ENCODE measurements around the gene KLC3.
"Not testable (repeated sequence)": the region's sequence is repeated elsewhere in the genome, so short reads cannot be mapped to it uniquely, and the experiment has no call there.

The KLC3 gene

GRCh38 chr19:45304141-45304926 lies 36.2 kb upstream of the KLC3 start:
- H3K9me3 ChIP-seq (ENCODE audit: control insufficient read depth, low read length) = no peaks in the 10 kb centered on the region
- H3K9ac ChIP-seq (ENCODE audit: low read length) = no peak overlapping the region
- no peaks in the 10 kb centered on the region for H3K27me3 ChIP-seq (ENCODE audit: control insufficient read depth, insufficient read depth, low read length)
- no peak overlapping the region for H3K4me3 ChIP-seq (ENCODE audit: low read length)
- H3K4me1 ChIP-seq (ENCODE audit: control insufficient read depth, insufficient read depth, low read length) = no peaks in the 10 kb centered on the region
- H3K36me3 ChIP-seq (ENCODE audit: control insufficient read depth, insufficient read depth, low read length) = no peaks in the 10 kb centered on the region

- no peaks in the 10 kb centered on the region for H3K4me1 ChIP-seq (ENCODE audit: control insufficient read depth, insufficient read depth, low read length)
- no peak overlapping the region for H3K4me3 ChIP-seq (ENCODE audit: low read length)
- H3K9me3 ChIP-seq (ENCODE audit: control insufficient read depth, low read length) = no peaks in the 10 kb centered on the region
- H3K36me3 ChIP-seq (ENCODE audit: control insufficient read depth, insufficient read depth, low read length) = no peaks in the 10 kb centered on the region
- H3K27me3 ChIP-seq (ENCODE audit: control insufficient read depth, insufficient read depth, low read length) = no peaks in the 10 kb centered on the region
- H3K9ac ChIP-seq (ENCODE audit: low read length) = no peak overlapping the region
These were observed 35.5 kb upstream of the KLC3 start for GRCh38 chr19:45305007-45305406.

DNA sequence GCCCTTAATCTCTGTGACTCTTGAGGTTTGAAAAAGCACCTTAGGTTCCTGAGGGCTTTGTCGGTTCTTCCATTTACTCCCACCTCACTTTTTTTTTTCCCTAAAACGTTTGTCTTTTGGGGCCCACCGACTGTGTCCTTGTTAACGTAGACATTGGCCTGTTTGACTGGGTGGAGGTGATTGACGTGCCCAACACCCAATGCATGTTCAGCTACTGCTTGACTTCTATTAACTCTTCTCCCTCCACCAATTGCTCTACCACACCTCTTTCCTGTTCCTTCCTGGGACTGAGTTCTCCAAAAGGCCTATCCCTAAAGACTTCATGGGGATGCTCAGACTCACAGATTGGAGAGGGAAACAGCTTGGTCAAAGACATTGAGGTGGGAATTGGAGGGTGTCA lies 35.1 kb upstream of the KLC3 start:
- Histone ChIP-seq H3K9ac (ENCODE audit: low read length) (no peak overlapping the region), H3K36me3 (ENCODE audit: control insufficient read depth, insufficient read depth, low read length) (no peaks in the 10 kb centered on the region), H3K4me1 (ENCODE audit: control insufficient read depth, insufficient read depth, low read length) (no peaks in the 10 kb centered on the region), H3K9me3 (ENCODE audit: control insufficient read depth, low read length) (no peaks in the 10 kb centered on the region), H3K27me3 (ENCODE audit: control insufficient read depth, insufficient read depth, low read length) (no peaks in the 10 kb centered on the region), H3K4me3 (ENCODE audit: low read length) (no peak overlapping the region)

GRCh38 chr19:45306040-45306439 lies 34.5 kb upstream of the KLC3 start:
- Histone ChIP-seq H3K4me1 (ENCODE audit: control insufficient read depth, insufficient read depth, low read length) (no peaks in the 10 kb centered on the region), H3K4me3 (ENCODE audit: low read length) (no peak overlapping the region), H3K9me3 (ENCODE audit: control insufficient read depth, low read length) (no peaks in the 10 kb centered on the region), H3K36me3 (ENCODE audit: control insufficient read depth, insufficient read depth, low read length) (no peaks in the 10 kb centered on the region), H3K27me3 (ENCODE audit: control insufficient read depth, insufficient read depth, low read length) (no peaks in the 10 kb centered on the region), H3K9ac (ENCODE audit: low read length) (no peak overlapping the region)

DNA sequence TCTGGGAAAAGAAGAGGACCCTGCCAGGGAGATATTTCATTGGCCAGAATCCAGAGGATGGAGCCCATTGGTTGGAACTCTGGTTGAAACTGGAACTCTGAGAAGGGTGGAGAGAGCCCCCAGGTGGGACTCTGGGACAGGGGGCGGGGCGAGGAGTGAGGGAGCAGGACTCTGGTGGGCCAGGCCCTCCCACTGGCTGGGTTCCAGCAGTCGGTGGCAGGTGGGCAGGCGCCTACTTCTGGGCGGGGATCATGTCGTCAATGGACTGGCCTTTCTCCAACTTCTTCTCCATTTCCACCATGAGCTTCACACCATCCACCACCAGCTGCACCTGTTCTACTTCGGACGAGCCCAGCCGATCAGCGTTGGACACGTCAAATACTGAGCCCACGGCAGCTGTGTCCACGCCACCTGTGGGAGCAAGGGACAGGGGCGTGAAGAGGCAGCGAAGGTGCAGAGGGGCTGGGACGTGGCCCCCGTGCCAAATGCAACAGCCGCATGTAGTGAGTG lies 34.0 kb upstream of the KLC3 start:
- Histone ChIP-seq H3K9ac (ENCODE audit: low read length) (no peak overlapping the region), H3K36me3 (ENCODE audit: control insufficient read depth, insufficient read depth, low read length) (no peaks in the 10 kb centered on the region)

DNA sequence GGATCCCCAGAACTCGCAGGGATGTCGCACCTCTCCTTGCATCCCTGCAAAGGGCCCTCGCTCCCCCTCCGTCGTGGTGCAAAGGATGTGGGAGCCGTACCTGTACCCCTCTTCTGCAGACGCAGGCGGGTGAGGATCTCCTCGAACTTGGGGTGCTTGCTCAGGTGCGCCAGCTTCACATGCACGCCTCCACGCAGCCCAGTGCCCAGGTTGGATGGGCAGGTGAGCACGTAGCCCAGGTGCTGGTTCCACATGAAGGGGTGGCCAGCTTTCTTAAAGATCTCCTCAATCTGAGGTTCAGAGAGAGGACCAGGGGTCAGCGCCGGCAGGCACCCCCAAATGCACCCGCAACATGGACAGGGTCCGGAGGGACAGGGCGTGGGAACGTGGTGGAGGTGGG lies 33.2 kb upstream of the KLC3 start:
- H3K36me3 ChIP-seq (ENCODE audit: control insufficient read depth, insufficient read depth, low read length) = no peaks in the 10 kb centered on the region
- H3K9ac ChIP-seq (ENCODE audit: low read length) = no peak overlapping the region
- no peaks in the 10 kb centered on the region for H3K4me1 ChIP-seq (ENCODE audit: control insufficient read depth, insufficient read depth, low read length)
- H3K4me3 ChIP-seq (ENCODE audit: low read length) = no peak overlapping the region
- no peaks in the 10 kb centered on the region for H3K27me3 ChIP-seq (ENCODE audit: control insufficient read depth, insufficient read depth, low read length)
- no peaks in the 10 kb centered on the region for H3K9me3 ChIP-seq (ENCODE audit: control insufficient read depth, low read length)

More for the DNA sequence above, 34.0 kb upstream of the KLC3 start:
- Histone ChIP-seq H3K4me1 (ENCODE audit: control insufficient read depth, insufficient read depth, low read length) (no peaks in the 10 kb centered on the region), H3K9me3 (ENCODE audit: control insufficient read depth, low read length) (no peaks in the 10 kb centered on the region), H3K4me3 (ENCODE audit: low read length) (no peak overlapping the region), H3K27me3 (ENCODE audit: control insufficient read depth, insufficient read depth, low read length) (no peaks in the 10 kb centered on the region)

DNA sequence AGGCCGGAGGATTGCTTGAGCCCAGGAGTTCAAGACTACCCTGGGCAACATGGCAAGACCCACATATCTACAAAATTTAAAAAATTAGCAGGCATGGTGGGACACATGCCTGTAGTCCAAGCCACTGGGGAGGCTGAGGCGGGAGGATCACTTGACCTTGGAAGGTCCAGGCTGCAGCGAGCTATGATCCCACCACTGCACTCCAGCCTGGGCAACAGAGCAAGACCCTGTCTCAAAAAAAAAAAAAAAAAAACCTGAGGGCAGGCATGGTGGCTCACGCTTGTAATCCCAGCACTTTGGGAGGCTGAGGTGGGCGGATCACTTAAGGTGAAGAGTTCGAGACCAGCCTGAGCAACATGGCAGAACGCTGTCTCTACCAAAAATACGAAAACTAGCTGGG lies 31.2 kb upstream of the KLC3 start:
- H3K27me3 ChIP-seq (ENCODE audit: control insufficient read depth, insufficient read depth, low read length); H3K36me3 ChIP-seq (ENCODE audit: control insufficient read depth, insufficient read depth, low read length); H3K4me3 ChIP-seq (ENCODE audit: low read length); H3K9me3 ChIP-seq (ENCODE audit: control insufficient read depth, low read length); H3K4me1 ChIP-seq (ENCODE audit: control insufficient read depth, insufficient read depth, low read length); H3K9ac ChIP-seq (ENCODE audit: low read length): not testable (repeated sequence)

DNA sequence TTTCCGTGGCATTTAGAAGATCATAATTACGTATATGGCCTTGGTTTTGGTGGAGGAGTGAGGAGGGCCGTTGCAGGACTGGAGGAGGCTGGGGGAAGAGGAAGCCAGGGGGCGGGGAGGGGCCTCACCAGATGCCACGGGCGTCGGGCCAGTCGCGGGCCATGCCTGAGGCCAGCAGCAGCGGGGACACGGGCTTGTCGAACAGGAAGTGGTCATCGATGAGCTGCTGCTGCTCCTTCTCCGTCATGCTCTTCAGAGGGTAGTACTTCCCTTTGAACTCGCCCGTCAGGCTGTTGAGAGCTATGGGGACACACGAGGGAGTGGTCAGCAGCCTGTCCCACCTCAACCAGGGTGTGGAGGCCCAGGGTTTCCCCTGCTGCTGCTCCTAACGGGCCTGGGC lies 28.9 kb upstream of the KLC3 start:
- Histone ChIP-seq H3K36me3 (ENCODE audit: control insufficient read depth, insufficient read depth, low read length) (no peaks in the 10 kb centered on the region), H3K9ac (ENCODE audit: low read length) (no peak overlapping the region), H3K27me3 (ENCODE audit: control insufficient read depth, insufficient read depth, low read length) (peaks cover 9% of the 10 kb centered on the region), H3K4me3 (ENCODE audit: low read length) (no peak overlapping the region), H3K4me1 (ENCODE audit: control insufficient read depth, insufficient read depth, low read length) (no peaks in the 10 kb centered on the region), H3K9me3 (ENCODE audit: control insufficient read depth, low read length) (no peaks in the 10 kb centered on the region)

DNA sequence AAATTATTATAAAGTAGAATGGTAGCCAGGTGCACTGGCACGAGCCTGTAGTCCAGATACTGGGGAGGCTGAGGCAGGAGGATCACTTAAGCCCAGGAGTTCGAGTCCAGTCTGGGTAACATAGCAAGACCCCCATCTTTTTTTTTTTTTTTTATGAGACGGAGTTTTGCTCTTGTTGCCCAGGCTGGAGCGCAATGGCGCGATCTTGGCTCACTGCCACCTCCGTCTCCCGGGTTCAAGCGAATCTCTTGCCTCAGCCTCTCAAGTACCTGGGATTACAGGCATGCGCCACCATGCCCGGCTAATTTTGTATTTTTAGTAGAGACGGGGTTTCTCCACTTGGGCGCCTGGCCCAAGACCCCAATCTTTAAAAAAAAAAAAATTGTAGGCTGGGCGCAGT lies 28.3 kb upstream of the KLC3 start:
- not testable (repeated sequence) for H3K9me3 ChIP-seq (ENCODE audit: control insufficient read depth, low read length); H3K27me3 ChIP-seq (ENCODE audit: control insufficient read depth, insufficient read depth, low read length); H3K36me3 ChIP-seq (ENCODE audit: control insufficient read depth, insufficient read depth, low read length); H3K9ac ChIP-seq (ENCODE audit: low read length); H3K4me3 ChIP-seq (ENCODE audit: low read length); H3K4me1 ChIP-seq (ENCODE audit: control insufficient read depth, insufficient read depth, low read length)

DNA sequence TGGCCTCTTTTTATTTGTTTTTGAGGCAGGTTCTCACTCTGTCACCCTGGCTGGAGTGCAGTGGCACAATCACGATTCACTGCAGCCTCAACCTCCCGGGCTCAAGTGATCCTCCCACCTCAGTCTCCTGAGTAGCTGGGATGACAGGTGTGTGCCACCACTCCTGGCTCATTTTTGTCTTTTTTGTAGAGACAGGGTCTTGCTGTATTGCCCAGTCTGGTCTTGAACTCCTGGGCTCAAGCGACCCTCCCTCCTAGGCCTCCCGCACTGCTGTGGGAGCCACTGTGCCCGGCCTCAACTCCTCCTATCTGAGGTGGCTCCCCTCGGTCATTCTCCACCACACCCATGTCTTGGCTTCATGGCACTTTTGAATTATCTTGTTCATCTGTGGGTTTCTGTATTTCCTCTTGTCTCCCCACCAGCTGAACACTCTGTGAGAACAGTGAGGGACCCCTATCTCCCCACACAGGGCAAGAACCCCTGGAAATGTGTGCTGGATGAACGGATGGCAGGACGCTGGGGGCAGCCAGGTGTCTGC lies 25.8 kb upstream of the KLC3 start:
- peaks cover 10% of the 10 kb centered on the region for H3K27me3 ChIP-seq (ENCODE audit: control insufficient read depth, insufficient read depth, low read length)
- H3K9me3 ChIP-seq (ENCODE audit: control insufficient read depth, low read length) = no peaks in the 10 kb centered on the region
- H3K36me3 ChIP-seq (ENCODE audit: control insufficient read depth, insufficient read depth, low read length) = no peaks in the 10 kb centered on the region
- no peak overlapping the region for H3K9ac ChIP-seq (ENCODE audit: low read length)
- H3K4me1 ChIP-seq (ENCODE audit: control insufficient read depth, insufficient read depth, low read length) = no peaks in the 10 kb centered on the region
- H3K4me3 ChIP-seq (ENCODE audit: low read length) = no peak overlapping the region

- H3K4me1 ChIP-seq (ENCODE audit: control insufficient read depth, insufficient read depth, low read length) = no peaks in the 10 kb centered on the region
- H3K36me3 ChIP-seq (ENCODE audit: control insufficient read depth, insufficient read depth, low read length) = no peaks in the 10 kb centered on the region
- H3K4me3 ChIP-seq (ENCODE audit: low read length) = no peak overlapping the region
These were observed 25.2 kb upstream of the KLC3 start for GRCh38 chr19:45315304-45315703.

DNA sequence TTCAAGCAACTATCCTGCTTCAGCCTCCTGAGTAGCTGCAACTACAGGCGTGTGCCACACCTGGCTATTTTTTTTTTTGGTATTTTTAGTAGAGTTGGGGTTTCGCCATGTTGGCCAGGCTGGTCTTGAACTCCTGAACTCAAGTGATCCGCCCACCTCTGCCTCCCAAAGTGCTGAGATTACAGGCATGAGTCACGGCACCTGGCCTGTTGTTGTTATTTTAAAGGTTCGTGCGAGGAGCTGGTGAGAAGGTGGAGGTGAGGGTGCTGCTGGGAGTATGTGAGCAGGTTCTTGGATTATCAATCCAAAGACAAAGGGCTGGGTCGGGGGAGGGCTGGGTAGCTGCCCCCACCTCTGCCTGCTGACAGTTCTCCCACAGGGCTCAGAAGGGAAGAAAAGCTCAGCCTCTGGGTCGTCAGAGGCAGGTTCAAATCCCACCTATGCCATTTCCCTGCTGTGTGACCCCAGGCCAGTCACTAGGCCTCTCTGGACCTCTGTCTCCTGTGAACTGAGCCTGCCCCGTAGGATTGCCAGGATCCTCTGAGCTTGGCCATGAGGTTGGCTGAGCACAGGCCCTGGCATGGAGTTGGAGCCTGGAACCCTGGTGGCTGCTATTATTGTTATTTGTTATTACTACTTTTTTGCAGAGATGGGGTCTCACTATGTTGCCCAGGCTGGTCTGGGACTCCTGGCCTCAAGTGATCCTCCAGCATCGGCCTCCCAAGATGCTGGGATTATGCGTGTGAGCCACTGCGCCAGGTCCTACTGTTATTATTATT lies 19.4 kb upstream of the KLC3 start:
- H3K4me3 ChIP-seq (ENCODE audit: low read length) = no peak overlapping the region
- H3K27me3 ChIP-seq (ENCODE audit: control insufficient read depth, insufficient read depth, low read length) = peaks cover 28% of the 10 kb centered on the region

More at GRCh38 chr19:45315304-45315703, 25.2 kb upstream of the KLC3 start:
- Histone ChIP-seq H3K27me3 (ENCODE audit: control insufficient read depth, insufficient read depth, low read length) (peaks cover 10% of the 10 kb centered on the region), H3K9ac (ENCODE audit: low read length) (no peak overlapping the region), H3K9me3 (ENCODE audit: control insufficient read depth, low read length) (no peaks in the 10 kb centered on the region)

More for the DNA sequence above, 19.4 kb upstream of the KLC3 start:
- Histone ChIP-seq H3K9me3 (ENCODE audit: control insufficient read depth, low read length) (no peaks in the 10 kb centered on the region), H3K36me3 (ENCODE audit: control insufficient read depth, insufficient read depth, low read length) (no peaks in the 10 kb centered on the region), H3K4me1 (ENCODE audit: control insufficient read depth, insufficient read depth, low read length) (peaks cover 10% of the 10 kb centered on the region), H3K9ac (ENCODE audit: low read length) (no peak overlapping the region)

Measured in mucosa of stomach (tissue), 1 donor.